Measurements from ENCODE around the gene UBTD1.

DNA sequence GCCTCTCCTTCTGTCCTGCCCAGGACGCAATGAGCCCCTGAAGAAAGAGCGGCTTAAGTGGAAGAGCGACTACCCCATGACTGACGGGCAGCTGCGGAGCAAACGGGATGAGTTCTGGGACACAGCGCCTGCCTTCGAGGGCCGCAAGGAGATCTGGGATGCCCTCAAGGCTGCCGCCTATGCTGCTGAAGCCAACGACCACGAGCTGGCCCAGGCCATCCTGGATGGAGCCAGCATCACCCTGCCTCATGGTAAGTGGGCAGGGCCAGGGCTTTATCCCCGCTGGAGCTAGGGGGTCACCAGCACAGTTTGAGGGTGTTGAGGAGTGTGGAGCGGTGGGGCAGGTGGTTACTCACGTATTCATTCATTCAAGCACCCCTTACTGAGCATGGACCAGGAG is 69.2 kb downstream of the UBTD1 start:
- TF ChIP-seq EZH2 (IDR thresholded peaks at IDR 0.05; ENCODE audit: borderline replicate concordance, low read length), result no peak
- TF ChIP-seq, protein P1, sequence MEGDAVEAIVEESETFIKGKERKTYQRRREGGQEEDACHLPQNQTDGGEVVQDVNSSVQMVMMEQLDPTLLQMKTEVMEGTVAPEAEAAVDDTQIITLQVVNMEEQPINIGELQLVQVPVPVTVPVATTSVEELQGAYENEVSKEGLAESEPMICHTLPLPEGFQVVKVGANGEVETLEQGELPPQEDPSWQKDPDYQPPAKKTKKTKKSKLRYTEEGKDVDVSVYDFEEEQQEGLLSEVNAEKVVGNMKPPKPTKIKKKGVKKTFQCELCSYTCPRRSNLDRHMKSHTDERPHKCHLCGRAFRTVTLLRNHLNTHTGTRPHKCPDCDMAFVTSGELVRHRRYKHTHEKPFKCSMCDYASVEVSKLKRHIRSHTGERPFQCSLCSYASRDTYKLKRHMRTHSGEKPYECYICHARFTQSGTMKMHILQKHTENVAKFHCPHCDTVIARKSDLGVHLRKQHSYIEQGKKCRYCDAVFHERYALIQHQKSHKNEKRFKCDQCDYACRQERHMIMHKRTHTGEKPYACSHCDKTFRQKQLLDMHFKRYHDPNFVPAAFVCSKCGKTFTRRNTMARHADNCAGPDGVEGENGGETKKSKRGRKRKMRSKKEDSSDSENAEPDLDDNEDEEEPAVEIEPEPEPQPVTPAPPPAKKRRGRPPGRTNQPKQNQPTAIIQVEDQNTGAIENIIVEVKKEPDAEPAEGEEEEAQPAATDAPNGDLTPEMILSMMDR (conservative IDR thresholded peaks at IDR 0.05 in 1 of 2, IDR thresholded peaks at IDR 0.05 in 1 of 2; ENCODE audit: extremely low read depth in 1 of 2, insufficient read depth in 1 of 2, low read depth in 1 of 2, low read length in 2 of 2), result no peak

Measured in mammary epithelial cell (primary cell).